IPS-NIHi7 (cell line): ENCODE results near the gene AFAP1L2.

Experiments
- DNase-seq: peaks from one replicate; pipeline ENCODE4 v3.0.0; 2012; ENCODE audit warnings: mixed read lengths; ENCODE audit errors: extremely low spot score

The AFAP1L2 gene

GRCh38 chr10:114310346-114310745 lies 94.0 kb downstream of the AFAP1L2 start:
- DNase-seq: no peak

DNA sequence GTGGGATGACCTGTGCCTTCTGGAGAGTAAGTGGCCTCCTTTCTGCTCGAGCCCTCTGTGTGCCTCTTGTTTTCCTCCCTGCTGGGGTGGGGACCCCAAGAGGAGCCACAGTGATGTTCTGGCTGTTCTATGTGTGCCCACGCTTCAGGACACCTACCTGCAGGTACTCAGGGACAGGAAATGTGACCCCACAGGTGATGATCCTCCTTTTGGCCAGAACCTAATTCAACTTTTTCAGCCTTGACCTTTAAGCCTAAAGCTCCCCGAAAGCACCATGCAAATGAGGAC lies 95.0 kb downstream of the AFAP1L2 start:
- no peak for DNase-seq

DNA sequence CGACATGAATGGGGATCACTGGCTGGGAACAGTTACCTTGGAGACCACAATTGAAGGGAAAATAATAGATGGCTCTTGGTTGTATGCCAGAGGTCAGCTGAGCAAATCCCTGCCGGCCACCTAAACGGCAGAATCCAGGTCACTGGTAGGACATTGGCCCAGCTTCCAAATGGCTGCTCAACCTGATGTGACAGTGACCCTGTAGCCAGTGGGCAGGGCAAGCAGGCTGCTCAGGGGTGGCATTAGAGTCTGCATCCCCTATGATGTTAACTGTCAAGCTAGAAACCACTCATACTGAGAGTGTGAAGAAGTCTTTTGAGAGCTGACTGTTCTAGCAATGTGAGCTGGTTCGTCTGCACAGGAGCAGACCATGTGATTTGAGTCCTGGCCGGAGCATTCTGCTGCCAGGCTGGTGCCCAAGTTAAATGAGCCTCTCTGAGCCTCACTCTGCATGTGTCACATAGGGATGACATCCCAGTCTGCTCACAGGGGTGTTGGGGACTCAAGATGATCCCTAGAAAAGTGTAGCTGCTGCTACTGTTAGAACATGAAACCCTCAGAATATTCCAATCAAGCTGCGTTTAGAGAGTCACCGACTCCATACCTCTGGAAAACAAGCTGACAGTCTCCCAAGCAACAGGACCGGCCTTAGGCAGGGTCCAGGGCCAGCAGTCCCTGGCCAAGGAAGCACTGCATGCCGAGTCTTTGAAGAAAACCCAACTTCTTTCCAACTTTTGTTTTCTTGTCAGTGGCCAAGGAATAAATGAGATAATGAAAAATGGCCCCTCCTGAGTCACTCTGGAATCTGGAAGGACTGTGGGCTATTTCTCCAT lies 95.6 kb downstream of the AFAP1L2 start:
- DNase-seq: no peak

GRCh38 chr10:114307731-114308130 lies 96.6 kb downstream of the AFAP1L2 start:
- no peak for DNase-seq

DNA sequence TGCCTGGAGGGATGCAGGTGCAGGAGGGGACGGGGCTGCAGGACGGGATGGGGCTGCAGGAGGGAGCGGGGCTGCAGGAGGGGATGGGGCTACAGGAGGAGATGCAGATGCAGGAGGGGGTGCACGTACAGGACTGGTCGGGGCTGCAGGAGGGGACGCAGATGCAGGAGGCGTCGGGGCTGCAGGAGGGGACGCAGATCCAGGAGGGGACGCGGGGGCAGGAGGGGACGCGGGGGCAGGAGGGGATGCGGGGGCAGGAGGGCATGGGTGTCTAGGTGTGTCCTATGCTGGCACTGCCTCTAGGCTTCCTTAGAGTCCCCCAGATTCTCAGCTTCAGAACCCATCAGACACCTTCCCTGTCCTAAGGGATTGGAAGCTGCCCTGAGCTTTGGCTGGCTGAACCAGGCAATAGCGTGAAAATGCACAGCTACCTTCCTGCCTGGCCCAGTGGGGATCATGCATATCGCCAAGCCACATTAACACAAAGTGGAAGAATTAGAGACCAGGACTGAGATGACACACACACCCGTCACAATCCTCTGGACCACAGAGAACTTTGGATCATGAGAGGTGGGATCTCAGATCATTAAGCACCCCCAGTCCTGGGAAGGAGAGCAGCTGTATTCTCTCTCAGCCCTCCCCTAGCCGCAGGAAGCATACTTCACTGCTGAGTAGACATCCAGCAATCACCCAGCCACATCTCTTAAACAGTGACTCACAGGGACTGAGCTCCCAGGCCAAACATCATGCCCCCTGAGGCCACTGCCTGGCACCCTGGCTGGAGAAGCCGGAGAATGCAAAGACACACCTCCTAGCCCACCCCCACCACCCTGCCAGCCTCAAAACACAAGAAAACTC lies 98.0 kb downstream of the AFAP1L2 start:
- DNase-seq: peak; percentile 42

GRCh38 chr10:114305521-114305925 lies 98.8 kb downstream of the AFAP1L2 start:
- DNase-seq: no peak

- DNase-seq: peak; percentile 76
Observed at GRCh38 chr10:114304571-114305421, 99.5 kb downstream of the AFAP1L2 start.

DNA sequence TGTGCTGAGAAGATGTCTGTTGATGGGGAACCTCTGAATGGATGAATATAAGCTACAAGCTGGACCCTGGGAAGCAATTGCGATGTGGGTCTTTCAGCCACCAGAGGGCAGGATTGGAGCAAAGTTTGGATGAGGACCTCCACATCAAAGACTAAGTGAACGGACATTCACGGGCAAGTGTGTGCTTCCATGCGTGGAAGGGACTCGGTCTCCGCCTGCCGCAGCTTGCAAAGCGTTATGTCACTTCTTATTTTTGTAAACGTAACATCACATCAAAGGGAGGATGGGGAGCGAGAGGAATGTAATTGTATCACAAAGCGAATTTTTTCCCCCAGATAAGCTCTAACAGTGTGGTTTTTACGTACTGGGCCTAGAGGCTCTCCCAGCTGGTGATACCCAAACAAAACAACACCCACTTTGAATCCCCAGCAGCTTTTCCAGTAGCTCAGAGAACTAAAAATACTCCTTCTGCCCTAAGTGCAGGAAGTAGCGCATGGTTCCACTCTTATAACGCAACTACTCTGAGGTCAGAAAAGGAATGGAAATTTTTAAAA lies 100.2 kb downstream of the AFAP1L2 start:
- DNase-seq: peak; percentile 72

- DNase-seq: no peak
Observed at GRCh38 chr10:114303556-114303955, 100.7 kb downstream of the AFAP1L2 start.

- DNase-seq: no peak
Observed at GRCh38 chr10:114301951-114302710, 102.2 kb downstream of the AFAP1L2 start.

DNA sequence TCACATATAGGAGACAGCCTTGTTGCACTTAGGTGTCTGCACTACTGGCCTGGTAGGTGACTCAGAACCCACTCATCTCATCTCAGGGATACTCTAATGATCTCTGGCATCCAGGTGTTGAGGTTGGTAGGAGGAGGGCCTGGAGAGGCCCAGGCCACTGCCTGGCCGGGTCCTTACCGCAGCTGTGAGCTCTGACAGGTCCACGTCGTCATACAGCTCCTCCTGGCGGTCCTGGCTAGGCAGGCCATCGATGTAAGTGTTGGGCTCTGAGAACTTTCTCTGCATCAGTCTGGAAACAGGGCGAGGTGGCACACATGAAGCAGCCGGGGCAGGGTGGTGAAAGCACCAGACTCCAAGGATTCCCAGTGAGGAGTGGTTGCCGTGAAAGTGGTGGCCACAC lies 103.1 kb downstream of the AFAP1L2 start:
- no peak for DNase-seq

GRCh38 chr10:114300036-114300645 lies 104.2 kb downstream of the AFAP1L2 start:
- no peak for DNase-seq

DNA sequence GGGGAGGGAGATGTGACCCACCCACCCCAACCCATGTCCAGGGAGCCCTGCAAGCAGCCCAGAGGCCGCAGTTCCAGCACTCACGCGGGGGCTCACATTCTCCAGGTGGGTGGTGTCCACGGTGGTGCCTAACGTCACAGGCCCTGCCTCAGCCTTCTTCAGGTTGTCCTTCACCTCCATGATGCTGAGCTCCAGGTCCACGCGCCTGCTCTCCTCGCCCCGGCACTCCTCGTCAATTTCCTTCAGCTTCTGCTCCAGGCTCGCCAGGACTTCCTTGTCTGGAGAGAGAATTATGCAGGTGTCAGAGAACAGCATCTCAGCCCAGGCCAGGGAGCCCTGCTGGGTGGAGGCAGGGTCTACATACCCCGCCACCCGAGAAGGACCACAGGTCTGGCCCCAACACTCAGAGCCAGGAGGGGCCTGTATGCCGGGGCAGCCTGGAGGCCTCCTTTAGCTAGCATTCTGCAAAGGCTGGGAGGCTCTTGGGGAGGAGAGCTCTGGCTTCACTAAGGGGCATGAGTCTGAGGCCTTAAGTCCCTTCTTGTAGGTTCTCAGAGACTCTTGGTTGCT lies 107.1 kb downstream of the AFAP1L2 start:
- DNase-seq: no peak

DNA sequence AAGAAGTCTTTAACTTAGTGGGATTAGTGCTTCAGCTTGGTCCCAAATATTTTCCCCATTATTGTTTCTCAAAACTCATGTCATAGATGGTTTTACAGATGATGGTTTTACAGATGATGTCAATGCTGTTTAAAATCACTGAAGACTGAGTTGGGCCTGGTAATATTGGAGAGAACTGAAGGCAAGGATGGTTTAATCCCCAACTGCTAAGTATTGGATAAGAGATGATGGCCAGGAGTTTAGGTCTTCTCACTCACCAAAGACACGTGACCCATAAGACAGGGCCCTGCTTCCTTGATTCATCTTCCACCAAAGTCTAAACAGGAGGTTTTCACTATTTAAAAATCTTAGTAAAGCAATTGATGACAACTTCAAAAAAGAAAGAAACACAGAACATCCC lies 108.9 kb downstream of the AFAP1L2 start:
- DNase-seq: no peak

DNA sequence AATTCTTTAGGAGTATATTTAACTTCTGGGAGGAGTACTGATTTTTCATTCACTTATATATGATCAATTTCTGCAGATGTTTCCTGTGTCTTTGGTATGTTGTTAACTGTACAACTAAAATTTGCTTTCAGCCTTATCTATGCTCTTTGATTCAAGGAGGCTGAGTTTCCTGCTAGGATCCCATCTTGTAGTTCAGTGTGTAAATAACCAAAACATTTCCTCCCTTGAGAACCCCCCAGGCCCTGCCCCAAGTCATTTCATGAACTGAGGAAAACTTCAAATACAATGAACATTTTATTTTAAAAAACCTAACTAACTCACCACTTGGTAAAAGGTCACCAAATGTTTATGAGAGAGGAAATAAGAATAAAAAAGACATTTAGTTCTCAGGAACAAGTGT lies 109.8 kb downstream of the AFAP1L2 start:
- no peak for DNase-seq

GRCh38 chr10:114293075-114293474 lies 111.2 kb downstream of the AFAP1L2 start:
- DNase-seq: no peak

DNA sequence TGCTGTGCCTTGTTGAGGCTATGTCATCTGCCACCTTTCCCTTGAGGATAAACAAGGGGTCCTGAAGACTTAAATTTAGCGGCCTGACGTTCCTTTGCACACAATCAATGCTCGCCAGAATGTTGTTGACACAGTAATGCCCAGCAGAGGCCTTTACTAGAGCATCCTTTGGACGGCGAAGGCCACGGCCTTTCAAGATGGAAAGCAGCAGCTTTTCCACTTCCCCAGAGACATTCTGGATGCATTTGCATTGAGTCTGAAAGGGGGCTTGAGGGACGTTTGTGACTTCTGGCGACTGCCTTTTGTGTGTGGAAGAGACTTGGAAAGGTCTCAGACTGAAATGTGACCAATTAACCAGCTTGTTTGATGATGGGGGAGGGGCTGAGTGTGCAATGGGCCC lies 112.8 kb downstream of the AFAP1L2 start:
- DNase-seq: no peak

DNA sequence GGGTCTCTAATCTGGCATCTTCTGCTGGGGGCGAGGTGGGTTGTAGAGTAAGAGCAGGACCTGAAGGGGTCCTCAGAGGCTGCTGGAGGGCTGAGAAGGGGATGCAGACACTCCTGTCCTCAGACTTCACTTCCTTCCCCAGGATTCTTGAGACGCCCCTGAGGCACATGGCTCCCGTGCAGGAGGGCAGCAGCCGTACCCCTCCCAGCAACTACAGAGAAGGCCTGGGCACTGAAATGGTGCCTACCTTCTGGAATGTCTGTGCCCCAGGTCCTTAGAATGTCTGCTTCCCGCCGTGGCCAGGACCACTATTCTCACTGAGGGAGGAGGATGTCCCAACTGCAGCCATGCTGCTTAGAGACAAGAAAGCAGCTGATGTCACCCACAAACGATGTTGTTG lies 113.2 kb downstream of the AFAP1L2 start:
- DNase-seq: no peak

GRCh38 chr10:114290038-114290437 lies 114.3 kb downstream of the AFAP1L2 start:
- no peak for DNase-seq

DNA sequence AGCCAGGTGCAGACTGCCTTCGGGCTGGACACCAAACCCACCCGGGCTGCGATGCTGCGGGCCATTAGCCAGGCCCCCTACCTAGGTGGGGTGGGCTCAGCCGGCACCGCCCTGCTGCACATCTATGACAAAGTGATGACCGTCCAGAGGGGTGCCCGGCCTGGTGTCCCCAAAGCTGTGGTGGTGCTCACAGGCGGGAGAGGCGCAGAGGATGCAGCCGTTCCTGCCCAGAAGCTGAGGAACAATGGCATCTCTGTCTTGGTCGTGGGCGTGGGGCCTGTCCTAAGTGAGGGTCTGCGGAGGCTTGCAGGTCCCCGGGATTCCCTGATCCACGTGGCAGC lies 115.2 kb downstream of the AFAP1L2 start:
- DNase-seq: no peak
